GM06990 (cell line): ENCODE data around the gene TPI1.

Experiments used
- DNase-seq: peaks from one replicate; pipeline ENCODE4 v3.0.0-alpha.2; 2011; ENCODE audit not compliant: insufficient read length; ENCODE audit errors: extremely low read depth
- H3K27me3 ChIP-seq: replicated peaks from 2 replicates; pipeline ENCODE4 v1.6.0; 2011; ENCODE audit warnings: low read length; ENCODE audit not compliant: control insufficient read depth, insufficient read depth
- H3K36me3 ChIP-seq: 2 replicates; pipeline ENCODE4 v1.5.1; 2011; ENCODE audit warnings: low read length; ENCODE audit not compliant: control insufficient read depth, insufficient read depth
- H3K4me3 ChIP-seq: replicated peaks from 2 replicates; pipeline ENCODE4 v1.5.1; 2011; ENCODE audit warnings: low read depth, mild to moderate bottlenecking, control low read depth, low read length
- CTCF ChIP-seq: IDR thresholded peaks from 2 replicates; pipeline ENCODE4 v1.5.1; 2011; ENCODE audit warnings: low read length, control low read depth, mild to moderate bottlenecking, inconsistent platforms; ENCODE audit not compliant: insufficient read depth, poor library complexity, severe bottlenecking

Gene TPI1

GRCh38 chr12:6916426-6917200, 49.3 kb downstream of the TPI1 start:
- no peak overlapping the region for H3K4me3 ChIP-seq

GRCh38 chr12:6917491-6918231, 50.3 kb downstream of the TPI1 start:
- DNase-seq, result no peak
- H3K27me3 ChIP-seq, result no peaks in the 10 kb centered on the region

More at GRCh38 chr12:6916426-6917200, 49.3 kb downstream of the TPI1 start:
- no peak for TF ChIP-seq CTCF
- Histone ChIP-seq H3K36me3 (peaks cover 2% of the 10 kb centered on the region), H3K27me3 (no peaks in the 10 kb centered on the region)
- DNase-seq, result no peak

GRCh38 chr12:6919588-6919987, 52.3 kb downstream of the TPI1 start:
- TF ChIP-seq CTCF, result peak; percentile 10
- Histone ChIP-seq H3K4me3 (no peak overlapping the region), H3K27me3 (no peaks in the 10 kb centered on the region), H3K36me3 (peaks cover 4% of the 10 kb centered on the region)
- DNase-seq, result no peak

More at GRCh38 chr12:6917491-6918231, 50.3 kb downstream of the TPI1 start:
- H3K4me3 ChIP-seq, result no peak overlapping the region
- H3K36me3 ChIP-seq, result peaks cover 4% of the 10 kb centered on the region
- TF ChIP-seq CTCF, result no peak
